ENCODE data around the gene RAB20. TPM values are rescaled to one million over a fixed set of nuclear protein-coding genes. Genes with fewer than 3 reads are reported as not detected.

Gene RAB20
- polyA plus RNA-seq, 1 donor = 6.5 TPM

DNA sequence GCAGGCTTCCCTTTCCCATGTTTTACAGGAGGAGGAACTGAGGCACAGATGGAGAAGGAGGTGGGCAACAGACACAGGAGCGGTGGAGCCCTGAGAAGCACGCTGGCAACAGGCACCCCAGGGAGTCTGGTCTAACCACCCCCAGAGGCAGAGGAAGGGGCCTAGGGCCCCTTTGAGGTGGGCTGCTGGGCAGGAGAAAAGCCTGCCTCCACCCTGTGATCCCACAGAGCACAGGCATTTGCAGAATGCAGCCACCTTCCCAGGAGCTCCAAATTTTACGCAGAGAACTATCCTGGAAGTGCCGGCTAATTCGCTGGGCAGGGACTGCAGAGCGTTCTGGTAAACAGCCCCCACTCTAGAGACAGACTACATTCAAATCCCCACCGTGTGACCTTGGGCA lies 30.4 kb downstream of the RAB20 start:
- no peak for DNase-seq

DNA sequence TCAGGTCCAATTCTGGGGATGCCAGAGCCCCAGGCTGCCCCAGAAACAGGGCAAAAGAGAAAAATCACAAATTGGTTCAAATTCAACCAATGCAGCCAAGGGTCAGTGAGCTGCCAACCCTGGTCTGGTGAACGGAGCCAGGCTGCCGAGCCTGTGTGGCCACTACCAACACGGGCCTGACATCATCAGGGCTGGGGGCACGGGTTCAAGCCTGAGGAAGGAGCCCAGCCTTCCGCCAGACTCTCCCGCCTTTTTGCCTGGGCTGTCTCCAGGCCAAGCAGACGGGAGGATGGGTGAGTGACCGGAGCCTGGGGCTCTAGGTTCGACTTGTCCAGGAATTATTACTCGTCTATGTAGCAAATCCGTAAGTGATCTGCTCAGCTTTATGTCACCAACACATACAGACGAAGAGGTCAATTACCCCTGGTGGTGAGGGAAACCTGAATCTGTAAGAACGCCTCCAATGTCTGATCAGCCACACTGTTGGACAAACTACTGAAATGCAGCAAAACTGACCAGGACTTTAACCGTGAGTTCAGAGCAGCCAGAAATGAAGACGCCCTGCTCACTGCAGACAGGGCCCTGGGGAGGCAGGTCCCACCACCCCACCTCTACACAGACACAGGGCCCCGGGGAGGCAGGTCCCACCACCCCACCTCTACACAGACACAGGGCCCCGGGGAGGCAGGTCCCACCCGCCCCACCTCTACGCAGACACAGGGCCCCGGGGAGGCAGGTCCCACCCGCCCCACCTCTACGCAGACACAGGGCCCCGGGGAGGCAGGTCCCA lies 31.8 kb downstream of the RAB20 start:
- DNase-seq = no peak

DNA sequence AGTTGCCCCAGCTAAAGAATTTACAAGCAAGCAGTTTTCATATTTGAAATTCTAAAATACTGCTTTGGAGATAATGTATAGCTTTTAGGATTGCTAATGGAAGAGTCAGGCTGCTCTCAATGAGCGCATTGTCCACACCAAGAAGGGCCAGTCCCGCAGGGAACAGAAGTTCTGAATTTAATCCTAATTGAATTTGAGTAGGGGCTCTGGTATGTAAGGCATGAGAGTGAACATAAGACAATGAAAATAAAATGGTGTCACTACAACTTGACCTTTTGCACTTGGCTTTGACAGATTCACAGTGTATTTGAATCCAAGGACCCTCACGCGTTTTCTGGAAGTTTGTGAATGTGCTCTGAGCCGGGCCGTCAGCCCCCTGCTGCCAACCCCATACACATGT lies 32.6 kb downstream of the RAB20 start:
- no peak for DNase-seq

DNA sequence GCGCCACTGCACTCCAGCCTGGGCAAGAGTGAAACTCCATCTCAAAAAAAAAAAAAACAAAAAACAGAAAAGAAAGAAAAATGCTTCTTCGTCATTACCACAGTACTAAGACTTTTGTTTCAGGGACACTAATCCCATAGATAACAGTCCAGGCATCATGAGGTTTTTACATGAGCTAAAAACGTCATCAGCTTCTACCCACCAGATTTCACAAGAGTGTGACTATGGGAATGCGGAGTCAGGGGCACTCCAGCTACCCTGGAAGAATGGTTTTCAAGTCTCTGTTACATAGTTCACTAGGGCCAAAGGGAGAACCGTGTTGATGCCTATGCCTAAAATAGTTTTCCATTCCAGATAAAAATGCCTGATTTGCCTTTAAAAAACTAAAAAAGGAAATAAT lies 33.2 kb downstream of the RAB20 start:
- DNase-seq = no peak

DNA sequence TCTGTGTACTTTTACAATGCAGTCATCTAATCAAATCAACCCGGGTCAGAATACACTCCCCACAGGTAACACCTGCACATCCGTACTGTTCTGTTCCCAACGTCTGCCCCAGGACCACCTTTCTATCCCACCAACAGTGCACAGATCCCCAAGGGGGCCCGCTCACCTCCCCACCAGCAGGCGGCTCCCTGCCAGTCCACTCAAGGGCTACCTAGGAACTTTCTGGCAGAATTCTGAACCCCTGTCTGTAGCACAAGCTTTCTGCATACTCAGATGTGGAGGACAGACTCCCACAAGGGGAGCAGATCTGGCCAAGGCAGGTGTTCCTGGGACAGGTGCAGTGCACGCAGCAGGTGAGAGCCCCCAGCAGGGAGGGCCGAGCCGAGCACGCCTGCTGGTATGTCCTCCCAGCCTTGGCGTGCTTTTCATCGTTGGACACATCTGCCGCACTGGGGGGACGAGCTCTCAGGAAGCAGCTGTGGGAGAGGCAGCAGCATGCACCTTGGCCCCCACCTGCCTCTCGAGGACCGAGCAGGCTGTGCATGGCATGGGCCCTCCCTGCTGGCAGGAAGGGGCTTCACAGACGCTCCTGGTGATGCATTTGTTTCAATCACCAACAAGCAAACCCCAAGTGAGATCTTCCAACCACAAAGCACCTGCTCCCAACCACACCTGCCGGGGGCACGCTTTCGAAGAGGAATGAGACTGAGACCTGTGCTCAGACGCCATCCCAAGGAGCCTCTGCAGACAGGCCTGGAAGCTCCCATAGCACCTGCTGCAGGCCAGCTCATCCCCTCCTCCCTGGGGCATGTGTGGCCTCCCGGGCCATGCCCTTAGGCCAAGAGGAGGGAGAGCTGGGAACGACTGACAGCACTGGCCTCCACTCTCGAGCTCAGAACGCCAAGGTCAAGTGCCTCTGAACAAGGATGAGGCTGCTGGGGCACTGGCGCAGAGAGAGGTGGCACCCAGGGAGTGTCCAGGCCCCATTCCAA lies 35.9 kb downstream of the RAB20 start:
- no peak for DNase-seq

DNA sequence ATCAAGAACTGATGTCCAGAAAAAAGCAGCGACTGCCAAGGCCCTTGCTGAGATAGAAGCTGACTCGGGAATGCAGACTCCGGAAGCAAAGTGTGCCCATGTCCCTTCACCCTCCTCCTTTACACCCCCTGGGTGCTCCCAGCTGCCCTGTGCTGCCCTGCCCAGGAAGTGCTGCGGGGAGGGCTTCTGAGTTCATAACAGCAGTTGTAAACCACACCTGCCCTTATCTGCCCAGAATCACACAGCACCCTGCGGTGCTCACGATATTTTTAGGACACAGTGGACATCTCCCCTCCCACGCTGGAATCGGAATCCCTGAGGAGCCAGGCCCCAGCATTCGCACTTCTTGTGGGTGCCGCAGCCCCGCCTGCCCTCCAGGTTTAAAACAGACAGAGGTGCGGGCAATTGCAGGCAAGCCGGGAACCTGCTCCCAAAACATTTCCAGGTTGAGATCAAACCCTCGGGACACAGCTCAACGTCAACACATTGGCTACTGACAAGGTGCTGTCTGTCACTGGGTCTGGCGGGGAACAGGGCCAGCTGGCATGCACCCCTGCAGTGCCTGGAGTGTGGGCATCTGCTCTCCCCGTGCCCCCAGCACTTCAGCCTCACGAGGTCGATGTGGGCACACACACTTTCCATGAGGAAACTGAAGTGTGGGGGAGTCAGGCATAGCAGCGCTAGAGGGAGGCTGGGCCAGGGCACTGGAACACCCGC lies 36.8 kb downstream of the RAB20 start:
- DNase-seq = no peak

DNA sequence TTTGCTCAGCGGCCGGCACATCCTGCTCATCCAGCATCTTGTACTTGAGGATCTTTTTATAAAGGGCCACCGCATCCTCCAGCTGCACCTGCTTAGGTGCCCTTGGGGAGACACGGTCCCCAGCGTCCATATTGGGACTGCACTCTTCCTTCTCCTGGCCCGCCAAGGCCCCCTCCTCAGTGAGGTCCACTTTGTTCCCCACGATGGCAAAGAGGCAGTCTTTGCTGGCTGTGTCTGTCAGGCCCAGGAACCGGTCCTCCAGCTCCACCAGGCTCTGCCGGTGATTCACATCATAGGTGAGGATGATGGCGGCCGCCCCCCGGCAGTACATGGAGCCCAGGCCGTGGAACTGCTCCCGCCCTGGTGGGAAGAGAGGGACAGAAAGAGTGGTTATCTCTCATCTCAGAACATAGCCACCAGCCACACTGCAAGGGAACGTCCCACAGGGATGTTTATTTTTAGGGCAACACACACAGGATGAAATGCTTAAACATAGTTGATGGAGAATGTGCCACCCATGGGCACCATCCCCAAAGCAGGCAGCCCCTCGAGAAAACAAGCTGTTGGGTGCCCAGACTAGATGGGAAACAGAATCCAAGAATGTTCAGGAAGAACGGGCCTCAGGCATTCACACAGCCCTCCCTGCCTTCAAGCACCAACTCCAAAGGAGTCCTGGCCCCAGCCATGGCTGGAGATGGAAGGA lies 37.5 kb downstream of the RAB20 start:
- DNase-seq = no peak

DNA sequence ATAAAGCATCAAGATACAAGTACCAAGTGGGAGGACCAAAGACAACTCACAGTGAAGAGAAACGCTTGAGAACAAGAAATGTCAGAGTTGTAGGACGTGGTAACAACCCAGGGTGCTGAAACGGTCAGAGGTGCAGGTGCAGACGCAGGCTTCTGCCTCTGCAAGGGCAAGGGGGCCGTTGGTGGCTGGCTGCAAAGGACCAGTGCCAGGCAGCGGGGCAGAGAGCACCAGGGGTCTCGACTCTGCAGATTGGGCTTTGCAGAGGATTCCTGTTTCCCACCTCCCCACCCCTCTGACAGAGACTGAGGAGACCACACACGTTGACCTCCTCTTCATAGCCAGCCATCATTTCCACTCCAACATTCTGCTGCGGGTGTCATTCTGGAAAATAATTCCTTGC lies 38.3 kb downstream of the RAB20 start:
- DNase-seq = no peak

DNA sequence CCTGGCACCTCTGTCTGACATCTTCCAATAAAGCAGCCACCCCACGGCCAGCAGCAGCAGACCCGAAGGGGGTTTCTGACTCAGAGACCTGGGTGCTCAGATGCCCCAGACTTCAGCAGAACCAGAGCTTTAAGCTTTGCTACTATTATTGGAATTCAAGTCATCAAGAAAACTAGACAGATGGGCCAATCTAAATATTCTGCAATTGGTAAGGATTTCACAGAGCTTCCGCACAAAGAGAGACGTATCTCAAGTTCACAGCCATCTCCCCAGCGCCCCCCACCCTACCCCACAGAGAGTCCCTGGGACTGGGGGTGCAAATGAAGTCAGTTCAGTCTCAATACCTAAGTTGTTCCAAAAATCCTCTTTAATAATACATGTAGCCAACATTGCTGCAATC lies 38.8 kb downstream of the RAB20 start:
- DNase-seq = no peak

DNA sequence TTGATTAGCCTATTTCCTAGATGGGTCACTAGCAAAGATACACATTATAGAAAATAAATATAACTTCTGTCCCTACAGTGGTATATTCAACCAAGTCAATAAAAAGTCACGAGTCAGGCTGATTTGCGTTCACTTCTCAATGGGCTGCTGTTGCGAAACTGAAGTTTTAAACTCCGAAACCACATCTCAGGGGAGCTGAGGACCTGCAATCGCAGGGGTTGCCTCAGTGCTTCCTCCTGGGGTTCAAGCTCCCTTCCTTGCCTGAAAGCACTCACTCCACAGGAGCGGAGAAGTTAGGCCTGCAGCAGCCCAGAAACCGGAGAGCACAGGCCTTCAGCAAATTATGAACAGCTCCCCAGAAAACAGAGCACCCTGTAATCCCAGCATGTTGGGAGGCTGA lies 39.6 kb downstream of the RAB20 start:
- DNase-seq = no peak

DNA sequence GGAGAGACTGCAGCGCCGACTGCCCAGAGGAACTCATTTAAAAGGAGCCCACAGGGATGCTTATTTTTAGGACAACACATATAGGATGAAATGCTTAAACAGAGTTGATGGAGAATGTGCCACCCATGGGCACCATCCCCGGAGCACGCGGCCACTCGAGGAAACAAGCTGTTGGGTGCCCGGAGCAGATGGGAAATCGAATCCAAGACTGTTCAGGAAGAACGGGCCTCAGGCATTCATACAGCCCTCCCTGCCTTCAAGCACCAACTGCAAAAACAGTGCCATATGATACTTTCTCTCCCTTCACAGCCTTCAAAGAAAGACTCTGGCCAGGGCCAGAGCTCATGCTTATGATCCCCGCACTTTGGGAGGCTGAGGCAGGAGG lies 40.2 kb downstream of the RAB20 start:
- DNase-seq = no peak

DNA sequence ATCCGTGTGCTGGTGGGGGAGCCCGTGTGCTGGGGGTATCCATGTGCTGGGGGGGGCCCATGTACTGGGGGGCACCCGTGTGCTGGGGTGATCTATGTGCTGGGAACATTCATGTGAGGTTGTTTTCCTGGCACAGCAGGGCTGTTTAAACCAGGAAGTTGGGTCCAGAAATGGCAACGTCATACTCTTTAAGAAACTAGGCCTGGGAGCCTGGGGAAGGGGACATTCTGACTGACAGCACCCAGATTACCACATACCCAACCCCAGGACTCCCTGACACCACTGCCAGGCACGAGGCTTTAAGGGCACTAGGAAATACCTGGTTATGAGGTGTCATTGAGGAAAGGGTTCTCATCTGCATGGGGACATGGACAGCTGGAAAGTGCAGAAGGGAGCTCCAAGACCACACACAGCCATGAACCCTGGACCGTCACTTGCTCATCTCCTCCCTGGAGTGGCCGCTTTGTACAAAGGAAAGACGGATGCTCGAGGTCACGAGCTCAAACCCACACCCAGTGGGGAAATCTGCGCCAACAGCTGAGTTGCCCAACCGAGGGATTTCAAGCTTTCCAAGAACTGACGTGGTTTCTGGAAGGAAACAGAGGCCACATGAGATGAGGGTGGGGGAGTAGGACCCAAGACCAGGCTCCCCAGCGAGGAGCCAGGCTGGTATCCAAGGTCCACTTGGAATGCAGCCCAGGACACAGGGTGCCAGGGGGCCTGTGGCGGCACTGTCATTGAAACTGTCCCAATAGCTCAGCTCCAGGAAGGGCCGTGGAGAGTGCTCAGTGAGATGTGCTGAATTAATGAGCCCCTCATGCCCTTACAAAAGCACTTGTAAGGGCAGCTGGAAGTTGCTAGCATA lies 40.9 kb downstream of the RAB20 start:
- no peak for DNase-seq

DNA sequence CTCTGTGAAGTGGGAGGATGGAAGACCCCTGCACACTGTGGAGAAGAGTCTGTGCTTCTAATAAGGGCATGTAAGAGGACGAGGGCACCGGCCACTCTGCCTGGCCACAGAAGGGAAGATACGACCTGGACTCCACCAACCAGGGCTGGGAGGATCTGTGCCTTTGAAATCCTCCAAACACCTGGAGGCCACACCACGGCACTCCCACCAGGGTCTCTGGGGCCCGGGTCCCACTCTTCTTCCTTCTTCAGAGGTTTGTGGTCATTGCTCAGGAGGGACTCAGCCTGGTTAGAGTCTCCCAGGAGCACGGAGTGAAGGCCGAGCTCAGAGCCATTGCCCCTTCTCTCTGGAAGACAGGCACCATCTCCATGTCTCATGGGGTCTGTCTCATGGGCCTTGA lies 42.0 kb downstream of the RAB20 start:
- DNase-seq = no peak

DNA sequence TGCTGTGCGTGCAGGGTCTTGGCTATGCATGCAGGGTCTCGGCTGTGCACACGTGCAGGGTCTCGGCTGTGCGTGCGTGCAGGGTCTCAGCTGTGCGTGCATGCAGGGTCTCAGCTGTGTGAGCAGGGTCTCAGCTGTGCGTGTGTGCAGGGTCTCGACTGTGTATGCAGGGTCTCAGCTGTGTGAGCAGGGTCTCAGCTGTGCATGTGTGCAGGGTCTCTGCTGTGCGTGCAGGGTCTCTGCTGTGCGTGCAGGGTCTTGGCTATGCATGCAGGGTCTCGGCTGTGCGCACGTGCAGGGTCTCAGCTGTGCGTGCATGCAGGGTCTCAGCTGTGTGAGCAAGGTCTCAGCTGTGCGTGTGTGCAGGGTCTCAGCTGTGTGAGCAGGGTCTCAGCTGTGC lies 42.5 kb downstream of the RAB20 start:
- no peak for DNase-seq

DNA sequence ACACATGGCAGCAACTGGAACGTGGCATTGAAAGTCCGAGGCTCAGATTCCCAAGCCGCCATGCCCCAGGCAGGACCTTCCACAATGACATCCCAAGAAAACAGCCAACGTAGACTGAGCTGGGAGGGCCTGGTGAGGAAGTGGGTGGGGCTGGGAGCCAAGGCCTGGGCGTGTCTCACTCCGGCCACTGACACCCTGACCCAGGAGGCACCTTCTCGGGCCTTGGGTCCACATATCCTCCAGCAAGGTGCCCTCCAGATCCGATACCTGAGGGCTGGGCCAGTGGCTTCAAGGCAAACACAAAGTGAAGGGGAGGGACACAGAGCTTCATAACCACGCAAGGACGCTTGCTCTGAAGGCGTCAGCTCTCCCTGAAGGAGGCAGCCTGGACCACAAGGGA lies 43.0 kb downstream of the RAB20 start:
- no peak for DNase-seq

DNA sequence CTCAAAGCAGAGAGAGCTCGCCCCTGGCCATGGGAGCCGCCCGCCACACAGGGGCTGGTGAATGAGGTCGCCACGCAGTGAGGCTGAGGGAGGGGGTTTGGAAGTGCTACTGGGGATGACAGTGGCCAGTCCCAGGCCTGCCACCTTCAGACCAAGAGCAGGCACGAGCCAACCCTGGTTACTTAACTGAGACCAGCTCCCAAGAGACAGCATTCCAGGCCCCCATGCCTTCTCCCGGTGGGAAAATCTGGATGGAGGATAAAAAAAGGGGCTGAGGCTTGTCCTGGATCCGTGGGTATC lies 43.3 kb downstream of the RAB20 start:
- DNase-seq = no peak

DNA sequence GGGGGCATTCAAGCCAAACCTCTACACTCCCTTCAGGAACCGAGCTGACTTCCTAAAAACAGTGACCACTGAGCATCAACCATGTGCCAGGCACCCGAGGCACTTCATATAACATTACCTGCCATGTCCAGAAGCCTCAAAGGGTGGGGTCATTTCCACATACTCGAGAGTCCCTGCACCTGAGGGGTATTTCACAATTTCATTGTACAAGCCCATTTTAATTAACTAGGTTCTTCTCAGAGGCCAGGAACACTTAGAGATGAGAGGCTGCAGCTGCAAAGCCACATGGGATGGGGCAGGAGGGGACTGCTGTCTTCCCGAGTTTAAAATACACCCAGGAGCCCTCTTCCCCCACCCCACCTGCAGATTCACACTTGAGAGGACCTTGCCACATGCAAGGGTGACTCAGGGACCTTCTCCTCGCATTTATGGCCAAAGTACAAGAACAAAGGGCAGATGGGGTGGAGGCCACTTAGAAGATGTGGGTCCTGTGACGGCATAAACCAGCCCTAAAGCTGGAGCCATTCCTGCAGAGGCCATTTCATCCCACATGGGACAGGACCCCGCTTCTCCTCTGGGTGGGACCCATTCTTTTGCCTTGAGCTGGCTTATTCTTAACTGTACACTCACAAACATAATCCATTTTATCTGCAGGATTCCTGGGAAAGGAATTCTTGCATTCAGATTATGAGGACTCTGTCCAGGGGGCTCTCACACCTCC lies 43.9 kb downstream of the RAB20 start:
- DNase-seq = no peak

DNA sequence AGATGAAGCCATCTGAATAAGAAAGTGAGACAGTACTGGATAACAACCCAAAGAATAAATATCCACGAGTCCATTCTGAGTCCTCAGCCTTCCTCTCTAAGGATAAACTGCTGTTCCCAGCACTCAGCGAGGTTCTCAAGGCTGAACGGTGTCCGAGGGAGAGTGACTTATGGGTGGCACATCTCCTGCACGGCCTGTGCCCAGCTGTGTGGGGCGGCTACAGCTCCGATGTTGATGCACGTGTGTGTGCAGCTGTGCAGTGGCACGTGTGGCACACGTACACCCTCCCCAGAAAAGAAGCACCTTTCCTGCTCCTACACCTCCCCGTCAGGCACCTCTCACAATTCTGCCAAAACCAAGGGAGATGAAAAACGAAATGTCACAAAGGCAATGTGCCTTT lies 45.0 kb downstream of the RAB20 start:
- no peak for DNase-seq

DNA sequence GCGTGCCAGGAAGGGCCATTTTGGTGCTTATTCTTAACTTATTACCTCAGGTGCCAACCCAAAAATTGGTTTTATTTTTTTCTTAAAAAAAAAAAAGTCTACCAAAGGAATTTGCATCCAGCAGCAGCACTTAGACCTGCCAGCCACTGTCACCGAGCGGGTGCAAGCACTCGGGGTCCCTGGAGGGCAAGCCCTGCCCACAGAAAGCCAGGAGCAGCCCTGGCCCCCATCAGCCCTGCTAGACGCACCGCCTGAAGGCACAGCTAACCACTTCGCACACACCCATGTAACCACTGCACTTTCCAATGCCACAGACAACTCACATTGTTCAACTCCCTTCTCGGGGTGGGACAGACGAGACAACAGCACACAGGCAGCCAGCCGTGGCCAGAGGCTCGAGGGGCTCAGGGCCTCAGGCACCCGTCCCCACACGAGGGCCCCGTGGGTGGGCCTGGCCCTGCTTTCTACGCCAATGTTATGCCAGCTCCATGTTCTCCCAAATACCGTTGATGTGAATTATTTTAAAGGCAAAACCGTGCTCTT lies 49.3 kb downstream of the RAB20 start:
- DNase-seq = no peak

DNA sequence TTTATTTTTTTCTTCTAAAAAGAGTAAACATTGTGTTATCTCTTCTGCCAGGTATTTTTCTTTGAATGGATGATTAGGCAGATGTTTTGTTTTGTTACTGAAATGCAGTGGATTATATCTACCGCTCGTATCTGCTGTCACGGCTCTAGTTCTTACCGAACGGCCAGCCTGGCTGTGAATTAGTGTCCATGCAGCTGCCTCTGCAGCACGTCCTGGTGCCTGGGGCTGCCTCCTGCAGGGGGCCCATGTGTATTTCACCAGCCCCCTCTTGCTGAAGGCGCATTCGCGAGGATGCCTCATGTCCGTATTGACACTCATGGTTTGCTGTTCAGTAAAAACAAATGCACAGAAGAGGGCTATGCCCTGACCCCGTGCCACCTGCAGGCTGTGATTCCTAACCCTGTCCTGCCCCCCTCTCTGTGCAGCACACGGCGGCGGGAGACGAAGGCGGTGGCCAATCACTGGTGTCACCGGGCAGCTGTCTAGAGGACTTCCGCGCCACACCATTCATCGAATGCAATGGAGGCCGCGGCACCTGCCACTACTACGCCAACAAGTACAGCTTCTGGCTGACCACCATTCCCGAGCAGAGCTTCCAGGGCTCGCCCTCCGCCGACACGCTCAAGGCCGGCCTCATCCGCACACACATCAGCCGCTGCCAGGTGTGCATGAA lies 49.9 kb downstream of the RAB20 start:
- no peak for DNase-seq

Data from left kidney (tissue), 2 donors.